Astrocyte of the cerebellum (primary cell): ENCODE data around the gene DNAJC10.

Source experiments
- DNase-seq: peaks from one replicate; pipeline ENCODE4 v3.0.0-alpha.2; 2011; ENCODE audit warnings: low read depth
- H3K4me3 ChIP-seq: 2 replicates; pipeline ENCODE4 v1.5.1; 2011; ENCODE audit warnings: mild to moderate bottlenecking, low read depth, low read length, moderate library complexity
- in situ Hi-C: cut with HindIII; loops from 2 replicates; pipeline ENCODE4 v1.10.0; 2017; ENCODE audit warnings: low sequenced_read_pairs
- TF ChIP-seq, protein P1 (sequence below): IDR thresholded peaks from 2 replicates; pipeline ENCODE4 v1.5.1; 2012; ENCODE audit warnings: low read length, low read depth, moderate library complexity, mild to moderate bottlenecking; ENCODE audit errors: missing control alignments

The DNAJC10 gene

DNA sequence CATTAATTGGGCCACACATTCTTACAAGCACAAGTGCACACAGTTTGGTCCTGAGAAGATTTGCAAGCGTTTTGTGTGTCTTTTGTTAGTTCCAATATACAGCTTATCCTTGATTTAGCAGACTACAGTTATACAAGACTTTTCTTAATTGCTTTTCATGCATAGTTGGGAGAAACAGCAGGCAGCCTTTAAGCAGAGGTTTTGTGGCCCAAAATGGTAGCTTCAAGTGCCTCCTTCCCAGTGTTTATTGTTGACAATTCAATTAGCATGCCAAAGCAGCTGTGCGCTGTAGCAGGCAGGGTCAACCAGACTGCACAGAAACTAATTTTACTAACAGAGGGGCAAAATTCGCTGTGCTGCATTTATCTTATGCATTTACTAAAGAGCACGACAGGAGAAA is 102.9 kb downstream of the DNAJC10 start:
- no peak overlapping the region for H3K4me3 ChIP-seq
- DNase-seq: peak; percentile 18
- in situ Hi-C loops: no loop called here
- TF ChIP-seq, protein P1, sequence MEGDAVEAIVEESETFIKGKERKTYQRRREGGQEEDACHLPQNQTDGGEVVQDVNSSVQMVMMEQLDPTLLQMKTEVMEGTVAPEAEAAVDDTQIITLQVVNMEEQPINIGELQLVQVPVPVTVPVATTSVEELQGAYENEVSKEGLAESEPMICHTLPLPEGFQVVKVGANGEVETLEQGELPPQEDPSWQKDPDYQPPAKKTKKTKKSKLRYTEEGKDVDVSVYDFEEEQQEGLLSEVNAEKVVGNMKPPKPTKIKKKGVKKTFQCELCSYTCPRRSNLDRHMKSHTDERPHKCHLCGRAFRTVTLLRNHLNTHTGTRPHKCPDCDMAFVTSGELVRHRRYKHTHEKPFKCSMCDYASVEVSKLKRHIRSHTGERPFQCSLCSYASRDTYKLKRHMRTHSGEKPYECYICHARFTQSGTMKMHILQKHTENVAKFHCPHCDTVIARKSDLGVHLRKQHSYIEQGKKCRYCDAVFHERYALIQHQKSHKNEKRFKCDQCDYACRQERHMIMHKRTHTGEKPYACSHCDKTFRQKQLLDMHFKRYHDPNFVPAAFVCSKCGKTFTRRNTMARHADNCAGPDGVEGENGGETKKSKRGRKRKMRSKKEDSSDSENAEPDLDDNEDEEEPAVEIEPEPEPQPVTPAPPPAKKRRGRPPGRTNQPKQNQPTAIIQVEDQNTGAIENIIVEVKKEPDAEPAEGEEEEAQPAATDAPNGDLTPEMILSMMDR: no peak

DNA sequence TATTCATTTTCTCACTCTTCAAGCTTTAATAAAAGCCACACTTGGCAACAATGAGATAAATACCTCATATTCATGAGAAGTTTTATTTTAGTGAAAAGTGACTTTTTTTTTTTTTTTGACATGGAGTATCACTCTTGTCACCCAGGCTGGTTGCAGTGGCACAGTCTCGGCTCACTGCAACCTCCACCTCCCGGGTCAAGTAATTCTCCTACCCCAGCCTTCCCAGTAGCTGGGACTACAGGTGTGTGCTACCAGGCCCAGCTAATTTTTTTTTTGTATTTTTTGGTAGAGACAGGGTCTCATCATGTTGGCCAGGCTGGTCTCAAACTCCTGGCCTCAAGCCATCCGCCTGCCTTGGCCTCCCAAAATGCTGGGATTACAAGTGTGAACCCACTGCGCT is 103.4 kb downstream of the DNAJC10 start:
- H3K4me3 ChIP-seq: no peak overlapping the region
- no peak for DNase-seq
- TF ChIP-seq, protein P1: no peak
- in situ Hi-C loops: no loop called here

DNA sequence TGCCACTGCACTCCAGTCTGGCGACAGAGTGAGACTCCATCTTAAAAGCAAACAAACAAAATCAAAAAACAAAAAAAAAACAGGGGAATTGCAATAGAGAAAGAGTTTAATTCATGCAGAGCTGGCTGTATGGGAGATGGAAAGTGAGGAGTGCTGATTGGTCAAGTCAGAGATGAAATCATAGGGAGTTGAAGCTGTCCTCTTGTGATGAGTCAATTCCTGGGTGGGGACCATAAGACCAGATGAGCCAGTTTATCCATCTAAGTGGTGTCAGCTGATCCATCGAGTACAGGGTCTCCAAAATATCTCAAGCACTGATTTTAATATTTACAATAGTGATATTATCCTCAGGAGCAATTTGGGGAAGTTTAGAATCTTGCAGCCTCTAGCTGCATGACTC is 105.1 kb downstream of the DNAJC10 start:
- TF ChIP-seq, protein P1: no peak
- no peak for DNase-seq
- H3K4me3 ChIP-seq: no peak overlapping the region
- in situ Hi-C loops: no loop called here

DNA sequence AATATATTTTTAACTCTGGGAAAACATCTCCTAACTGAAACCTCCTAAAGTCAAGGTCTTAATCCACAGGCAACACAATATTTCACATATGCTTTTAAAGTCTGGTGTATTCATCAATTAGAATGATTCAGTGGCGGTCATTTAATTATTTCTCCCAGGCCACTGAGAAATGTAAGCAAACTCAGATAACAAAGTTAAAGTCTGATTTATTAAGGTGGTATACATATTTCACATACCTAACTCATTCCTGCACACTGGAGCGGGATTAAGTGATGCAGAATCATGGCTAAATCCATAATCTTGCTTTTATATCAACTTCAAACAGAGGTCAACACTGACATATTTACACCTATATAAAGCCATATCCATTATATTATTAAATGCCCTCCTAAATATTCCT is 106.7 kb downstream of the DNAJC10 start:
- in situ Hi-C loops: no loop called here
- no peak for DNase-seq
- TF ChIP-seq, protein P1: no peak
- H3K4me3 ChIP-seq: no peak overlapping the region

DNA sequence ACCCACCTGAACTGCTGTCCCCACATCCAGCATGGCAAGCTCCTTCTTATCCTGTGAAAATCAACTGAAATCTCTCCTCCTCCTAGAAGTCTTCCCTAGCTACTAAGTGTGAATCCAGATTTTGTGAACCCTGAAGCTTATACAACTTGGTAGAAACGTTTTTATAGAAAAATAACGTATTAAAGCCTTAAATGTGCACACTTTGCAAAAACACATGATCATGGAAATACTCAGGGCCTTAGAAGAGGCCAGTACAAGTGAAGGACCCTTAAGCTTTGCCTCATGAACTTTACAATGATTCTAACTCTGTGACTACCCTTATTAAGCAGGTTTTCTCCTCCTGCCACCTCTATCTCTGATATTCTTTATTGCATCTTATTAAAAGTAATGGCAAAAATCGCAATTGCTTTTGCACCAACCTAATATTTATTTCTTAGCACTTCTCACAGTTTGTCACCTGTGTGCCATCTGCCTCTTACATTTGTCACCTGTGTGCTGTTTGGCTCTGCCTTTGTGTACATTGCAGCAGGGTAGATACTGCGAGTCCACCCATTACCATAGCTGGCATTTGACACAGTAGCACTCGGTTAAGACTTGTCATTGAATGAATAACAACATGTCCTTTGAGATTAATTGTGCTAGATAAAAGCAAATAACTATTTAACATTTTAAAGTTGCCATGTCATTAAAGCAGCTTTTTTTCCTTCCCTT is 108.2 kb downstream of the DNAJC10 start:
- TF ChIP-seq, protein P1: no peak
- in situ Hi-C loops: no loop called here
- no peak for DNase-seq
- no peak overlapping the region for H3K4me3 ChIP-seq

DNA sequence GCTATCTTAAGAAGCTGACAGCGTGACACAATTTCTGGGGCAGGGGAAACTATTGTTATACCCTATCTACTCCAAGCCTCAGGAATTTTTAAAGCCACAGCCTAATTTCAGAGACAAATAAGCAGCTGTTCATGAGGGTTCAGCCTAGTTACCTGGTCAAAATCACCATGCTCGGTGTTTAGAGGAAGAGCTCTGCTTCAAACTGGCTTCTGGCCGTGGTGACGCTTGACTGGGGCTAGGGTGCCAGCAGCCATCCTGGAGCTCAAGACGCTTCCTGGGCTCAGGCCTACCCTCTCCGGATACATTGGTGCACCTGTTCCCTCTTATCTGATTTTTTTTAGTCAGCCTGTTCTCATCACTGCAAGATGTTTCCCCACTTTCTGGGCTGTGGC is 108.7 kb downstream of the DNAJC10 start:
- in situ Hi-C loops: no loop called here
- DNase-seq: no peak
- H3K4me3 ChIP-seq: no peak overlapping the region
- TF ChIP-seq, protein P1: no peak
